GM10248 (cell line): ENCODE data around the gene LMX1A.

Source experiments
- CTCF ChIA-PET: fragments of 300-600 bp; sonication (Branson Sonifier 250); formaldehyde crosslinking; extraction: SDS; loops from one replicate; lab custom pipeline; 2021; ENCODE audit warnings: antibody characterized with exemption; lab: Yijun Ruan, JAX
- POLR2A ChIA-PET: fragments of 350-650 bp; sonication (Branson Sonifier 250); formaldehyde crosslinking; extraction: SDS; loops from one replicate; lab custom pipeline; 2020; ENCODE audit warnings: antibody characterized with exemption; lab: Yijun Ruan, JAX
- DNase-seq: peaks from one replicate; pipeline ENCODE4 v3.0.0; 2012; ENCODE audit errors: extremely low spot score
- TF ChIP-seq, protein P1 (sequence below): IDR thresholded peaks from 2 replicates; pipeline ENCODE4 v1.5.1; 2012; ENCODE audit warnings: mild to moderate bottlenecking, low read depth; ENCODE audit errors: extremely low read depth, missing control alignments, control extremely low read depth

LMX1A gene

DNA sequence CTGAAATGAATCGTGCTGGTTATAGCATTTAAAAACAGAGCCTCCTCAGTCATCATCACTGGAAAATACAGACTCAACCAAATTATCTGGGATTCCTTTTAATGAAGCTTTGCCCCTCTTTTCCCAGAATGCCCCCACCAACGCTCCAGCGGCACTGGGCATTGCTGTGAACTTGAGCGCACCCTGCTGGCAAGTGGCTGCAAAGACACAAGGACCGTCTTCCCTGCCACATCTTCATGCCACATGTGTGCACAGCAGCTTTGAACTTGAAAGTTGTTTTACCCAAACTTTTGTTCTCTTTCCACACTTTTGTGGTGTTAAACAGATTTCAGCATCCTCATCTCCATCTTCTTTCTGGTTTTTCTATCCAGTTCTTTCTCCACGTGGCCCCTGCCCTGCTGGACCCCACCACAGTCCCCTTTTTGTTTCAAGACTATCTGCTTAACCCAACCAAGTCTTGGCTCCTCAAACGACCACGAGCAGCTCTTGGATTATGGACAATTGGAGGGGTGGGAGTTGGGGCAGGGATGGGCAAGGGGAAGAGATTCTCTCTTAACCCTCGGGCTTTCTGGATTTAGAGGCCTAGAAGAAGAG is 12.8 kb upstream of the LMX1A start:
- DNase-seq = peak; percentile 64
- POLR2A ChIA-PET = no interaction called here
- CTCF ChIA-PET = interaction anchor here (0.9 to 7.0 kb wide), 25 partner anchors 9 to 1690 kb away, joined by 3 to 80 read pairs (median 6); partner anchors contain the start of gene LMX1A
- TF ChIP-seq, protein P1, sequence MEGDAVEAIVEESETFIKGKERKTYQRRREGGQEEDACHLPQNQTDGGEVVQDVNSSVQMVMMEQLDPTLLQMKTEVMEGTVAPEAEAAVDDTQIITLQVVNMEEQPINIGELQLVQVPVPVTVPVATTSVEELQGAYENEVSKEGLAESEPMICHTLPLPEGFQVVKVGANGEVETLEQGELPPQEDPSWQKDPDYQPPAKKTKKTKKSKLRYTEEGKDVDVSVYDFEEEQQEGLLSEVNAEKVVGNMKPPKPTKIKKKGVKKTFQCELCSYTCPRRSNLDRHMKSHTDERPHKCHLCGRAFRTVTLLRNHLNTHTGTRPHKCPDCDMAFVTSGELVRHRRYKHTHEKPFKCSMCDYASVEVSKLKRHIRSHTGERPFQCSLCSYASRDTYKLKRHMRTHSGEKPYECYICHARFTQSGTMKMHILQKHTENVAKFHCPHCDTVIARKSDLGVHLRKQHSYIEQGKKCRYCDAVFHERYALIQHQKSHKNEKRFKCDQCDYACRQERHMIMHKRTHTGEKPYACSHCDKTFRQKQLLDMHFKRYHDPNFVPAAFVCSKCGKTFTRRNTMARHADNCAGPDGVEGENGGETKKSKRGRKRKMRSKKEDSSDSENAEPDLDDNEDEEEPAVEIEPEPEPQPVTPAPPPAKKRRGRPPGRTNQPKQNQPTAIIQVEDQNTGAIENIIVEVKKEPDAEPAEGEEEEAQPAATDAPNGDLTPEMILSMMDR = peak; percentile 90

GRCh38 chr1:165367375-165367993 is 11.0 kb upstream of the LMX1A start:
- DNase-seq = peak; percentile 78
- CTCF ChIA-PET = interaction anchor here (0.7 to 7.0 kb wide), 66 partner anchors 9 to 1472 kb away, joined by 3 to 80 read pairs (median 4); partner anchors contain the start of genes LMX1A, MGST3 and POGK
- POLR2A ChIA-PET = no interaction called here
- TF ChIP-seq, protein P1 = peak; percentile 94

DNA sequence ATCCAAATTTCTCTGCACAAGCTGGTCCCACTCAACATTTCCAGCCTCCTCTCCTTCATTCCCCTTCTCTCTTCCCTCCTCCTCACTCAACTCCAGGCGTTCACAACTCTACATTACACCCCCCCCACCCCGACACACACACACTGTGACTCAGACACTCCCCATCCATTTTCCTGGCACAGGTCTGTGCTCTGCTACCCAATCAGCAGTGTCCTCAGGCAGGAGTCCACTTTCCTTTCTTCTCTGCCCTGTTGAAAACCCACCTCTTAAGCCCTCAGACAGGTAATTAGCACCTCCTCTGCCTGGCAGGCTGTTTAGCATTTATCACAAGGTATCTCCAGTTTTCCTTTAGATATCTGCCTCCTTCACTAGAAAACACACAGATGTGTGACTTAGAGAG is 8.8 kb upstream of the LMX1A start:
- ChIA-PET POLR2A (no interaction called here), CTCF (interaction anchor here (1.0 to 7.0 kb wide), 4 partner anchors 11 to 227 kb away, joined by 3 to 70 read pairs (median 19); no protein-coding TSS in a partner anchor)
- no peak for DNase-seq
- TF ChIP-seq, protein P1 = no peak

DNA sequence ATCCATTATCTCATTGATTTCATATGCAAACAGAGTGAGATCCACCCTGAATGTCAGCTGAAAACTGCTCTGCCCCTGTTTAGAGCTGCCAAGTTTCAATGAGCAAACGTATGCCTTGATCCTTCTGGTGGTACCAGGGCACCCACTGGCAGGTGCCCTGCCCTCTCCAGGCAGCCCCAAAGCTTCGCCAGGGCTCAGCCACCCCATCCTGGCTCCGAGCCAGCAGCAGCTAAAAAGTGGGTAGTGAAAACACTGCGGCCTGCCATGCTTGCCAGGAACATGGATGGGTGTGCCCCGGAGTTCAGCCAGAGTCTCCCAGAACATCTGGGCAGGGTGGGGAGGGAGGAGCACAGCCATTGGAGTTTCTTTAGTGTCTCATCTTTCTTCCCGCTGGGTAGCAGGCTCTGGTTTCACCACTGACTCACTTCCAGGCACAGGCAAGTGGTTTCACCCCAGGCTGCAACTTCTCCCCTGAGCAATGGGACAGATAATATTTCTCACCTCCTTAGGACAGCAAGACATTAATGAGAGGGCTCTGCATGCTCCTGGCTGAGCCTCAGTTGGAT is 8.1 kb upstream of the LMX1A start:
- CTCF ChIA-PET = interaction anchor here (1.7 to 7.0 kb wide), 2 partner anchors 11 to 29 kb away, joined by 4 to 70 read pairs; no protein-coding TSS in a partner anchor

DNA sequence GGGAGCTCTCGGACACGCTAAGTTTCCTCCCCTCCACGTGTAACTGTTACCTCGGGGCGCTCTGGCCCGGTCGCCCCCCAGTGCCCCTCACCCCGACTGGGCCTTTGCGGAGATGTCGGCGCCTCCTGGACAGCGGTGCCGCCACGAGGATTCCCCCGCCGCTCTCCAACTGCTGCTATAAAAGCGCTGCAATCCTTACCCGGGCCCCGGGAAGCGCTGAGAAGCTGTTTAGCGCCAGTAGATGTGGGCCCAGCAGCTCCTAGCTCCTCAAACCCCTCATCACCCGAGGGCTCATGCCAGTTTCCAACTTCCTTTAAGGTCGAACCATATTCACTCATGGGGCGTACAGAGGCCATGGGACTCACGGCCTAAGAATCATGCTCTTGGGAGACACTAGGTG is 361 bp upstream of the LMX1A start:
- ChIA-PET POLR2A (no interaction called here), CTCF (interaction anchor here (1.4 kb wide), 1 partner anchor 11 kb away, joined by 13 read pairs; no protein-coding TSS in a partner anchor)
- no peak for DNase-seq
- TF ChIP-seq, protein P1 = no peak

More for the DNA sequence above, 8.1 kb upstream of the LMX1A start:
- TF ChIP-seq, protein P1 = no peak
- DNase-seq = no peak
- POLR2A ChIA-PET = no interaction called here
